GM12874 (cell line): ENCODE results near the gene TXNL4A.
A peak's percentile ranks its signal among the peaks of the same experiment; 100 is the strongest.

Experiments used
- TF ChIP-seq, protein P1 (sequence below): IDR thresholded peaks from 2 replicates; pipeline ENCODE4 v1.5.1; 2011; ENCODE audit warnings: low read depth, mild to moderate bottlenecking, control low read depth, low read length, moderate library complexity; ENCODE audit not compliant: insufficient read depth

TXNL4A gene

DNA sequence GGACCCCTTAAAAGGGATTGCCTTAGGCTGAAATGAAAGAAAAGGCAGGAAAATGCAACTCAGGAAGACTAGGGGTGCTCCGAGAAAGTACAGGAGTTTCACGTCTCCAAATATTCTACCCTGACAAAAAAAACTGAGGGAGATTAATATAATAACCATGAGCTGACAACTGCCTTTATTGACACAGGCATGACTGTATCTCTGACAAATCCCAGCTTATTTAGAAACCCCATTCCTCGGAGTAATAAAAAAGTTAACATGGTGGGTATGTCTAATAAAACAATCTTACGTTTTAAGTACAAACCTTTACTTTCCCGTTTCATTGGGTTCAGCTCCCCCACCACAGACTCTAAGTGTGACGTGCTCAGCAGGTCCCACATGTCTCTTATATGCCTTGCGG, 38.0 kb upstream of the TXNL4A start:
- TF ChIP-seq, protein P1, sequence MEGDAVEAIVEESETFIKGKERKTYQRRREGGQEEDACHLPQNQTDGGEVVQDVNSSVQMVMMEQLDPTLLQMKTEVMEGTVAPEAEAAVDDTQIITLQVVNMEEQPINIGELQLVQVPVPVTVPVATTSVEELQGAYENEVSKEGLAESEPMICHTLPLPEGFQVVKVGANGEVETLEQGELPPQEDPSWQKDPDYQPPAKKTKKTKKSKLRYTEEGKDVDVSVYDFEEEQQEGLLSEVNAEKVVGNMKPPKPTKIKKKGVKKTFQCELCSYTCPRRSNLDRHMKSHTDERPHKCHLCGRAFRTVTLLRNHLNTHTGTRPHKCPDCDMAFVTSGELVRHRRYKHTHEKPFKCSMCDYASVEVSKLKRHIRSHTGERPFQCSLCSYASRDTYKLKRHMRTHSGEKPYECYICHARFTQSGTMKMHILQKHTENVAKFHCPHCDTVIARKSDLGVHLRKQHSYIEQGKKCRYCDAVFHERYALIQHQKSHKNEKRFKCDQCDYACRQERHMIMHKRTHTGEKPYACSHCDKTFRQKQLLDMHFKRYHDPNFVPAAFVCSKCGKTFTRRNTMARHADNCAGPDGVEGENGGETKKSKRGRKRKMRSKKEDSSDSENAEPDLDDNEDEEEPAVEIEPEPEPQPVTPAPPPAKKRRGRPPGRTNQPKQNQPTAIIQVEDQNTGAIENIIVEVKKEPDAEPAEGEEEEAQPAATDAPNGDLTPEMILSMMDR: no peak

DNA sequence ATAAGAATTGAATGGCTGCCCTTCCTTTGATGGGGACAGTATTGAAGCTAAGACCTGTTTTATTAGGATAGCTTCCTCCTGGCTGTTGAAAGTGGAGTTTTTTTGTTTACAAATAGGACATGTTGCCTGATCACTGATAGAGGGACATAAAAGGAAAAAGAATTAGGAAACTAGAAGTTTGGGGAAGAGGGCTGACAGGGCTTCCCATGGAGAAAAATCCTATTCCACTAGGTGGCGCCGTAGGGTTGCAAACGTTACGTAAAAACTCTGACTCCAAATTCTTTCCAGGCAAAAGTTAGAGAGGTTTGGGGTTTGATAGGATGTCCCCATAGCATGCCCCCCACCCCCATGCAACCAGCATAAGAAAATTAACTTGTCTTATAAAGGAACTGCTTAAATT, 34.8 kb upstream of the TXNL4A start:
- TF ChIP-seq, protein P1: peak; percentile 40

GRCh38 chr18:80022613-80023012, 34.2 kb upstream of the TXNL4A start:
- TF ChIP-seq, protein P1: no peak

- TF ChIP-seq, protein P1: no peak
These were observed 24.4 kb upstream of the TXNL4A start for GRCh38 chr18:80012714-80013113.

DNA sequence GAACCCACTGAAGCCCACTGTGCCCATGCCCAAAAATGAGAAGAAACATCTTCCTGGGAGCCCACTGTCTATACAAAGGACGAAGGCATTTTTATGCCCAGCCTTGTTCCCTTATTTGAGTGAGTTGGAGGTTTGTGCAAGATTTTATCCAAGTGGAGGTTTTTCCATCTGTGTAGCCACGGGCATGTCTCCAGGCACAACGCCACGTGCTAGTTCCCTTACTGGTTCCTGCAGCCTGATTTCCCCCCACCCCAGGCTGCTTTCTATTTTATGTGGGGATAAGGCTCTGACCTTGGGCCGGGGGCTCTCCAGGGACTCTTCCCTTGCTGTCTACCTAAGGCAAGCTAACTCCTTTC, 22.2 kb upstream of the TXNL4A start:
- TF ChIP-seq, protein P1: no peak

DNA sequence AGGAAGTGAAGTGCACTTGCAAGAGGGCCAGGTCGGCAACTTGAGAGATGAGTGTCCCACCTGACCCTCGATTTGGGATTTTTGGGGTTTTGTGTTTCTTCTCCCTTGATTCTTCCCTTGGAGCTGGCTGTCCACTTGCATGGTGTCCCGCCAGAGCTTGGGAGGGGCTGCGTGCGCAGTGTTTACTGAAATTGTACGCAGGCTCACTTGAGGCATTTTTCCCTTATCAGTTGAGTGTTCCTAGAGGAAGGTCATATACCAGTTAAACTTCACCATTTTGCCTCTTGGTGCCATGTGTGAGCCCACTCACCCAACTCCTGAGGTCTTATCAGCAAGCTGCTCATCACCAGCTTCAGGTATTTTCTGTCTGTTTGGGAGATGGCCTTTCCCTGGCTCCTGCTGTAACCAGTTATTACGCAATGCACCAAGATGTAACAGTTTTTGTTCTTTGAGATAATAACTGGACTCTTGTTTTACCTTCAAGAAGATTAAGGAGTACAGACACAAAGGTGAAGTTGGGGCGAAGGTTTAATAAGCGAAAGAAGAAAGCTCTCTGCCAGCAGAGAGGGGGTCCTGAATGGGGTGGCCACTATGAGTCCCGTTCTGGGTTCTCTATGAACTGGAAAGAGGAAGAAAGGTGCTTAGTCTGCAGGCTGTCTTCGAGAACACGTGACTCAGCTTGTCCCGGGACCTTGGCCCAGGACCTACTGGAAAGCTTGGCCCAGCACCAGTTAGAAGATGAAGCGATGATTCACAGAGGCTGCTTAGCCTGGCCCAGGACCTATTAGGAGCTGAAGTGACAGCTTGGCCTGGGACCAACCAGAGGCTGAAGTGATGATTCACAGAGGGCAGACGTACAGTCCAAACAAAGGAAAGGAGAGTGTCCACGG, 21.5 kb upstream of the TXNL4A start:
- TF ChIP-seq, protein P1: no peak

DNA sequence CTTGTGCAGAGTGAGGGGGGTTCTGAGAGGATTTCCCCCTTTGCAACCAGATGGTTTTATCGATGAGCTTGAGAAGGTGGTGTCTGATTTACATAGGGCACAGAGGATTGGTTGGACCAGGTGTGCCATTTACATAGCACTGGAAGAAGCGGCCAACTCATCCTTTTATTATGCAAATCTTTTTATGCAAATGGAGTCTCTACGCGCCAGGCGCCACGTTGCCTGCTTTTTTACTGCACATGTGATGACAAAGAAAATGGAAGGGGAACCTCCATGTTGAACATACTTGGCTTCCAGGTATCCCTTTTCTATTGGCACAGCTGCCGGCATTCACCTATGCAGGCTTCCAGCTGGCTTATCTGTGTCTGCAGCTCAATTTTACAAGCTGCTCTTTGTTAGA, 18.4 kb upstream of the TXNL4A start:
- TF ChIP-seq, protein P1: no peak
